Fibroblast of pulmonary artery (primary cell): ENCODE results near the gene SECISBP2.

Experiments
- DNase-seq: peaks from one replicate; pipeline ENCODE4 v3.0.0-alpha.2; 2010; ENCODE audit warnings: low read depth
- H3K4me3 ChIP-seq: replicated peaks from 2 replicates; pipeline ENCODE4 v1.5.1; 2011; ENCODE audit warnings: low read depth, mild to moderate bottlenecking, control low read depth, low read length, moderate library complexity
- TF ChIP-seq, protein P1 (sequence below): IDR thresholded peaks from 2 replicates; pipeline ENCODE4 v1.5.1; 2011; ENCODE audit warnings: mild to moderate bottlenecking, control low read depth, low read length, inconsistent platforms; ENCODE audit errors: missing control alignments

The SECISBP2 gene

DNA sequence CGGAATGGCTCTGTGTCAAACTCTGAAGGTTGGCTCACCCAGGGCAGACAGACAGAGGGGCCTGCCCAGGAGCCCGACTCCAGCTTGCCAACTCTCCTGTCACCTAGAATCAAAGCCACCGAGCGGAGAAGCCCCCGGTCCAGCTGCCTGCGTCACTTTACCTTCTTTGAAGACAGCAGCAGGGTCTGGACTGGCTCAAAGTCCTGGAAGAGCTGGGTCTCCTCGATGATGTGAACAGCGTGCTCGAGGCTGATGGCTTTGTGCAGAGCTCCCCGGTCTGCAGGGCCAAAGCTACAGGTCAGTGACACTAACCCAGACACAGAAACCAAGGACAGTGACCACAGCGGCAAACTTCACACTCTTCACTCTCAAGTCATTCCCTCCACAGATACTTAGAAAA is 67.9 kb downstream of the SECISBP2 start:
- H3K4me3 ChIP-seq: no peak overlapping the region
- TF ChIP-seq, protein P1, sequence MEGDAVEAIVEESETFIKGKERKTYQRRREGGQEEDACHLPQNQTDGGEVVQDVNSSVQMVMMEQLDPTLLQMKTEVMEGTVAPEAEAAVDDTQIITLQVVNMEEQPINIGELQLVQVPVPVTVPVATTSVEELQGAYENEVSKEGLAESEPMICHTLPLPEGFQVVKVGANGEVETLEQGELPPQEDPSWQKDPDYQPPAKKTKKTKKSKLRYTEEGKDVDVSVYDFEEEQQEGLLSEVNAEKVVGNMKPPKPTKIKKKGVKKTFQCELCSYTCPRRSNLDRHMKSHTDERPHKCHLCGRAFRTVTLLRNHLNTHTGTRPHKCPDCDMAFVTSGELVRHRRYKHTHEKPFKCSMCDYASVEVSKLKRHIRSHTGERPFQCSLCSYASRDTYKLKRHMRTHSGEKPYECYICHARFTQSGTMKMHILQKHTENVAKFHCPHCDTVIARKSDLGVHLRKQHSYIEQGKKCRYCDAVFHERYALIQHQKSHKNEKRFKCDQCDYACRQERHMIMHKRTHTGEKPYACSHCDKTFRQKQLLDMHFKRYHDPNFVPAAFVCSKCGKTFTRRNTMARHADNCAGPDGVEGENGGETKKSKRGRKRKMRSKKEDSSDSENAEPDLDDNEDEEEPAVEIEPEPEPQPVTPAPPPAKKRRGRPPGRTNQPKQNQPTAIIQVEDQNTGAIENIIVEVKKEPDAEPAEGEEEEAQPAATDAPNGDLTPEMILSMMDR: no peak
- no peak for DNase-seq

DNA sequence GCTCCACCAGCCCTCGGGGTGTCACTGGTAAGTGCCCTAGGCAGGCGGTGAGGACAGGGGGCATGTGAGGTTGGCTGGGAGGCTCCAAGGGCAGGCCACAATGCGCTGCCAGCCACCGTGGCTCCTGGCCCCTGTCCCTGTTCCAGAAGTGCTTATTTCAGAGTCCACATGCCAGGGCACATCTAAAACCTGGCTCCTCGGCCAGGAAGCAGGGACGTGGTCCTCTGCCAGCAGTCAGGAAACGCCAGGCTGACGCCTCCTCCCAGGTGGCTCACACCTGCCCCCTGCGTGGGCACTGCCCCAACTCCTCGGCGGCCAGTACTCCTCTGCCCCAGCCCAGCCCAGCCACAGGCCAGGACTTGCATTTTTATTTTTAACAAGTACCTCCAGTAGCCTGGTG is 68.5 kb downstream of the SECISBP2 start:
- DNase-seq: no peak
- TF ChIP-seq, protein P1: no peak
- H3K4me3 ChIP-seq: no peak overlapping the region

DNA sequence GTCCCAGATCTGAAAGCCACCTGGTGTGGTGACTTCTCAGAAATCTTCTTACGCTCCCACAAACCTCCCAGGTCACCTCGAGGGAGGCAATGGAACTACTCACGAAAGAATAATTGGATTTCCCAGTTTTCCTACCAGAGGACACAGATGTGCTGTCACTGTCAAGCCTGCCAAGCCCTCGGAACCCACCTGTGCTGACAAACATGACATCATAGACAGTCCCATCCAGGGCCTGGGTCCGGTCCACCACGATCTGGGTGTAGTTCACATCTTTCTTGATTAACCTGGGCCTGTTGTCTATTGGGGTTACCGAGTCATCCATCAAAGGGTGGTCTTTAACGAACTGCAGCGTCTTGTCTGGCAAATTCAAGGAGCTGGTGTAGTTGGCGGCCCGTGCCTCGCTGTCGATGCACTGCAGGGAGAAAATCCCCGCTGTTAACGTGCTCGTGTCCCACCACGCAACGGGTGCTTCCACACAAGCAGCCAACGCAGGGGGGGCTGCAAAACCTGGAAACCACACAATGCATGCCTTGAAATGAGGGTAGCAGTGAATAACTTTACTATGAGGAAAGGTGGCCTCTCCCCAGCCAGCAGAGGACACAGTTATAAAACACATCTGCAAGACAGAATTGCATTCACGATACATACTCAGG is 69.0 kb downstream of the SECISBP2 start:
- TF ChIP-seq, protein P1: no peak
- no peak for DNase-seq
- no peak overlapping the region for H3K4me3 ChIP-seq

DNA sequence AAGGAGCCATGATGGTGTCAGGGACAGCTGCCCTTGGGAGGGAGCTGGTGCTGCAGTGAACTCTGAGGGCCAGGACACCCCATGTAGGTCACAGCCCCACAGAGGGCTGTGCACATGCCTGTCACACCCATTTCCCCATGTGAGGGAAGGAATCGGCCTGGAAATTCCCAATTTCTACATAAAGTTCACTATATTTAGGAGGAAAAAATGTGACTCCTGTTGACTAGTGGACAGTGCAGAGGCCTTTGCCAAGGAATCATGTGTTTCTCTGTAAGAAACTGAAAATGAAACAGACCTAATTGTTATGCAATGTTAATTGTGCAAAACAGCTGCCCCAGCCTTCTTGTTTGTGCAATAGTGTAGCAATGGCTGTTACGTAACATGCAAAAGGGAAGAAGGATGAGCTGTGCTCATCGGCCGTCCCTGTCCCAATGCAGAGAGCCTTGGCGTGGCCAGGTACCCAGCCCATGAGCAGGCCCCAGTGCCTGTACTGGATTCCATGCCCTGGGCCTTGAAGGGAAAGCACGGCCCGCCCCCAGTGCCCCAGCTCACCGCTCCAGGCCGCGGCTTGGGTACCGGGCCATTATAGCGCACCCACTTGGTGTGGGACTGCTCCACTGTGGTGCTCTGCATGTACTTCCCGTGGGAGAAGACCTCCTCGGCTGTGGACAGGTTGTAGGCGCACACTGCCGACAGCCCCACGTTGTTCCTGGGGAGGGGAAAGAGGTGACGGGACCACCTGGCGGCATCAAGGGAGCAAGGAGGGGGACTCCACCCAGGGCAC is 70.0 kb downstream of the SECISBP2 start:
- TF ChIP-seq, protein P1: no peak
- H3K4me3 ChIP-seq: no peak overlapping the region
- DNase-seq: peak; percentile 90

DNA sequence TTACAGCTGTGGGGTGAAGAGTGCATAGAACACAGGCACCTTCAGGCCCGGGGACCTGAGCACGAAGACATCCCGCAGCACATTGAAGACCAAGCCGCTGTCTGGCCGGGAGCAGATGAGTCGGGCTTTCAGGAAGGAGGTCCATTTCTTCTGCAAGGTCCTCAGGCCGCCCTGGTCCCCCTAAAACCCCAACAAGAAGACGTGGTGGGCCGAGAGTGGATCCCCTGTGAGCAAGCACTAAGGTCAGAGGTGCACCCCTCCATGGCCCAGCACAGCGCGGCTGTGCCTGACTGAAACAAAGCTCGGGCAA is 70.5 kb downstream of the SECISBP2 start:
- TF ChIP-seq, protein P1: no peak
- DNase-seq: no peak

DNA sequence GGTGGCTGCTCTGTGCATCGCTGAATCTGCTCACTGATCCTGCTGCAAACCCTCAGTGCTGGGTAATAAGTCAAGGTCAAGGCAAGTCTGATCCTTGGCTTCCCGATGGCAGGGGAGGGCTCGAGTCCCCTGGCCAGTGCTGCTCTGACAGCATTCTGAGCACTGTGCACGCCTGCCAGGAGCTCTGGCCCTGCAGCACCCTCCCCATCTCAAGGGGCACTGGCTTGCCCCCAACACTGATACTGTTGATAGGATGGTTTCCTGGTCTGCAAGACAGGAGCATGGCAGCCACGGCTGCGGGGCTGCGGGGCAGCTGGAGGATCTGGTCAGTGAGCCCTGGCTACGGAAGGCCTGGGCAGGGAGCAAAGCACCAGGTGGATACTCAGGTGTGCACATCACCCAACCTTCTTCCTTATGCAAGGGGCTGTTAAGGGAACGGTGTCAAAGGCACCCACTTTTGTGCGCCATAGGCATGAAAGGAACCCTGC is 71.8 kb downstream of the SECISBP2 start:
- no peak overlapping the region for H3K4me3 ChIP-seq
- TF ChIP-seq, protein P1: no peak
- DNase-seq: no peak

More for the DNA sequence above, 70.5 kb downstream of the SECISBP2 start:
- H3K4me3 ChIP-seq: no peak overlapping the region
